T-cell (primary cell): ENCODE results near the gene MLXIPL. TPM values are rescaled to one million over a fixed set of nuclear protein-coding genes. Genes with fewer than 3 reads are reported as not detected.
"Not testable (repeated sequence)": the region's sequence is repeated elsewhere in the genome, so short reads cannot be mapped to it uniquely, and the experiment has no call there.

ENCODE experiments used
- ATAC-seq, 4 experiments: fragments of 200-7000 bp in 3 of 4; fragments of 150-1000 bp in 1 of 4; cut with Tn5 transposase; replicated peaks in 1 of 4; 1 replicate in 3 of 4; 2 replicates in 1 of 4; pipeline ENCODE4 v1.10.0; 2021; ENCODE audit warnings: moderate library complexity in 3 of 4, mild to moderate bottlenecking in 2 of 4, moderate number of reproducible peaks in 1 of 4
- CTCF ChIA-PET, 2 donors: fragments of 300-600 bp; sonication (Branson Sonifier 250); formaldehyde crosslinking; loops; one replicate each; lab custom pipeline; 2022; ENCODE audit warnings: antibody characterized with exemption in 2 of 2; lab: Charles Lee
- POLR2A ChIA-PET, 2 donors: fragments of 300-600 bp; sonication (Branson Sonifier 250); formaldehyde crosslinking; loops; one replicate each; lab custom pipeline; 2022; ENCODE audit warnings: antibody characterized with exemption in 2 of 2; lab: Charles Lee
- DNase-seq, 35 experiments: peaks; one replicate each; pipeline versions ENCODE4 v3.0.0 to v3.0.0-alpha.2; 2013 to 2023
- H3K27ac ChIP-seq: one replicate; pipeline ENCODE4 v1.5.1; 2013; ENCODE audit warnings: low read length
- H3K27me3 ChIP-seq, 2 experiments: replicated peaks in 1 of 2; 1 replicate in 1 of 2; 2 replicates in 1 of 2; pipeline versions ENCODE4 v1.6.1 to v1.7.0; 2013; ENCODE audit warnings: low read length in 1 of 2, mixed read lengths in 1 of 2; ENCODE audit not compliant: control insufficient read depth in 2 of 2, insufficient read depth in 2 of 2; ENCODE audit errors: extremely low read depth in 1 of 2
- H3K36me3 ChIP-seq, 2 donors: 1 replicate in 1 of 2; 2 replicates in 1 of 2; pipeline versions ENCODE4 v1.6.1 to v1.7.0; 2013; ENCODE audit warnings: low read length in 1 of 2; ENCODE audit not compliant: control insufficient read depth in 2 of 2, insufficient read depth in 1 of 2; ENCODE audit errors: extremely low read depth in 1 of 2
- H3K4me1 ChIP-seq, 2 experiments: 1 replicate in 1 of 2; 2 replicates in 1 of 2; pipeline versions ENCODE4 v1.6.1 to v1.7.0; 2013; ENCODE audit warnings: low read length in 2 of 2, mixed read lengths in 1 of 2; ENCODE audit not compliant: insufficient read depth in 2 of 2, control insufficient read depth in 1 of 2; ENCODE audit errors: extremely low read depth in 1 of 2
- H3K4me3 ChIP-seq, 2 donors: 1 replicate in 1 of 2; 2 replicates in 1 of 2; pipeline versions ENCODE4 v1.5.1 to v1.7.0; 2013; ENCODE audit warnings: mild to moderate bottlenecking in 2 of 2, low read length in 1 of 2, moderate library complexity in 1 of 2; ENCODE audit not compliant: control insufficient read depth in 1 of 2; ENCODE audit errors: extremely low read depth in 1 of 2
- H3K9me3 ChIP-seq: 2 replicates; pipeline ENCODE4 v1.7.0; 2013
- H3K27ac Mint-ChIP-seq, 2 donors: one replicate each; pipeline ENCODE4 v1.8.0; 2020 to 2021; ENCODE audit warnings: mild to moderate bottlenecking in 2 of 2, mixed read lengths in 2 of 2
- H3K27me3 Mint-ChIP-seq, 2 donors: one replicate each; pipeline ENCODE4 v1.8.0; 2021 to 2022; ENCODE audit warnings: mixed read lengths in 2 of 2
- H3K36me3 Mint-ChIP-seq: one replicate; pipeline ENCODE4 v1.8.0; 2021; ENCODE audit warnings: mixed read lengths
- H3K4me1 Mint-ChIP-seq, 3 donors: one replicate each; pipeline ENCODE4 v1.8.0; 2020 to 2022; ENCODE audit warnings: mixed read lengths in 3 of 3, mild to moderate bottlenecking in 1 of 3
- H3K4me3 Mint-ChIP-seq, 3 donors: one replicate each; pipeline ENCODE4 v1.8.0; 2020 to 2022; ENCODE audit warnings: mild to moderate bottlenecking in 3 of 3, mixed read lengths in 3 of 3, moderate library complexity in 3 of 3
- H3K9me3 Mint-ChIP-seq, 3 donors: one replicate each; pipeline ENCODE4 v1.8.0; 2020 to 2022; ENCODE audit warnings: mixed read lengths in 3 of 3
- WGBS: methylation state at CpG from one replicate; pipeline ENCODE4 v1.1.5; 2013; ENCODE audit warnings: missing lambda C conversion rate; ENCODE audit not compliant: insufficient coverage; 5-methylcytosine and 5-hydroxymethylcytosine counted together
- total RNA-seq, 35 experiments: library from RNA in 6 of 35; stranded (reverse) in 6 of 35; fragments of 120-200 nt in 1 of 35; gene quantifications; one replicate each; pipeline versions ENCODE4 v1.2.1 to v1.2.4 and lab custom pipeline; 2013 to 2026

The MLXIPL gene
- total RNA-seq, 5 donors from 2014 or later (not counting 1 experiment from before 2014, with no cell fraction given): 0.30 to 0.95 (median 0.58) TPM; not detected in 2

DNA sequence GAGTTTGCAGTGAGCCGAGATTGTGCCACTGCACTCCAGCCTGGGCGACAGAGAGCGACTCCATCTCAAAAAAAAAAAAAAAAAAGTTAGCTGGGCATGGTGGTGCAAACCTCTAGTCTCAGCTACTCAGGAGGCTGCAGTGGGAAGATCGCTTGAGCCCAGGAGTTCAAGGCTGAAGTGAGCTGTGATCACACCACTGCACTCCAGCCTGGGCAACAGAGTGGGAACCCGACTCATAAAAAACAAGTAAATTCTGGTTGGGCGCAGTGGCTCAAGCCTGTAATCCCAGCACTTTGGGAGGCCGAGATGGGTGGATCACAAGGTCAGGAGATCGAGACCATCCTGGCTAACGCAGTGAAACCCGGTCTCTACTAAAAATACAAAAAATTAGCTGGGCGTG lies 4.9 kb downstream of the MLXIPL start:
- 92% methylated on average over 4 of the region's 11 CpGs for WGBS
- Mint-ChIP-seq H3K27me3 (peaks cover 26 to 45% of the 10 kb centered on the region in 2 donors), H3K4me1 (peaks cover 4 to 10% (median 8%) of the 10 kb centered on the region in 3 donors)
- Histone ChIP-seq H3K4me1 (peaks cover 0 to 16% of the 10 kb centered on the region in 2 experiments), H3K27me3 (peaks cover 4 to 55% of the 10 kb centered on the region in 2 experiments)
- H3K27ac ChIP-seq, CTCF ChIA-PET, DNase-seq, ATAC-seq, H3K4me3 Mint-ChIP-seq, H3K9me3 Mint-ChIP-seq, H3K9me3 ChIP-seq, H3K27ac Mint-ChIP-seq, H3K36me3 ChIP-seq, H3K4me3 ChIP-seq, H3K36me3 Mint-ChIP-seq: not testable (repeated sequence)
- POLR2A ChIA-PET: interaction anchor here in 1 of 2 donors (0.7 kb wide), 1 partner anchor 27 kb away, joined by 8 read pairs; no protein-coding TSS in a partner anchor

- Mint-ChIP-seq H3K36me3 (no peaks in the 10 kb centered on the region), H3K9me3 (no peaks in the 10 kb centered on the region), H3K27ac (no peak overlapping the region), H3K27me3 (peaks cover 27 to 50% of the 10 kb centered on the region in 2 donors), H3K4me1 (peaks cover 4 to 8% (median 5%) of the 10 kb centered on the region in 3 donors), H3K4me3 (no peak overlapping the region)
- no peaks in the 10 kb centered on the region for H3K36me3 ChIP-seq
- ChIA-PET CTCF (no interaction called here), POLR2A (interaction anchor here in 1 of 2 donors (0.7 kb wide), 1 partner anchor 28 kb away, joined by 8 read pairs; no protein-coding TSS in a partner anchor)
- H3K4me1 ChIP-seq: peaks cover 0 to 8% of the 10 kb centered on the region in 2 experiments
- no peak overlapping the region for H3K4me3 ChIP-seq
- no peaks in the 10 kb centered on the region for H3K9me3 ChIP-seq
- peaks cover 4 to 55% of the 10 kb centered on the region in 2 experiments for H3K27me3 ChIP-seq
- DNase-seq (no peak), ATAC-seq (no peak)
- H3K27ac ChIP-seq: no peak overlapping the region
- WGBS: 67% methylated on average over 2 of the region's 4 CpGs
Measured at GRCh38 chr7:73618538-73618937, 5.8 kb downstream of the MLXIPL start.

DNA sequence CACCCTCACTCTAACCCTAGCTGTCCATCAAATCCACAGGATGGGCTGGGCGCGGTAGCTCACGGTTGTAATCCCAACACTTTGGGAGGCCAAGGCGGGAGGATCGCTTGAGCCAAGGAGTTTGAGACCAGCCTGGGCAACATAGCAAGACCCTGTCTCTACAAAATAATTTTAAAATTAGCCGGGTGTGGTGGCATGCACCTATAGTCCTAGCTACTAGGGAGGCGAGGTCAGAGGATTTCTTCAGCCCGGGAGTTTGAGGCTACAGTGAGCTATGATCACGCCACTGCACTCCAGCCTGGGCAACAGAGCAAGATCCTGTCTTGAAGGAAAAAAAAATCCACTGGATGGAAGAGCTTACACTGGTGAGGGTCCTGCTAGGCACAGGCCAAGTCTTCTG lies 6.8 kb downstream of the MLXIPL start:
- not testable (repeated sequence) for H3K4me1 Mint-ChIP-seq, H3K4me3 Mint-ChIP-seq, H3K27ac Mint-ChIP-seq, H3K27ac ChIP-seq, H3K9me3 Mint-ChIP-seq, DNase-seq, H3K36me3 ChIP-seq, H3K36me3 Mint-ChIP-seq, H3K4me1 ChIP-seq, H3K4me3 ChIP-seq, ATAC-seq, H3K9me3 ChIP-seq
- WGBS: 88% methylated on average over 6 of the region's 9 CpGs
- POLR2A ChIA-PET: interaction anchor here in 1 of 2 donors (0.6 kb wide), 1 partner anchor 247 kb away, joined by 6 read pairs; no protein-coding TSS in a partner anchor
- H3K27me3 ChIP-seq: peaks cover 4 to 55% of the 10 kb centered on the region in 2 experiments
- CTCF ChIA-PET: interaction anchor here (0.8 to 1.0 kb wide), 2 partner anchors 11 to 23 kb away, joined by 3 to 7 read pairs; no protein-coding TSS in a partner anchor
- H3K27me3 Mint-ChIP-seq: peaks cover 24 to 52% of the 10 kb centered on the region in 2 donors

- WGBS: 47% methylated on average over 3 of the region's 4 CpGs
Measured at GRCh38 chr7:73615886-73616285, 8.4 kb downstream of the MLXIPL start.

GRCh38 chr7:73614937-73615336 lies 9.4 kb downstream of the MLXIPL start:
- H3K36me3 ChIP-seq, H3K4me3 ChIP-seq, H3K9me3 ChIP-seq, H3K27ac ChIP-seq, ATAC-seq, DNase-seq, POLR2A ChIA-PET, H3K36me3 Mint-ChIP-seq, H3K27ac Mint-ChIP-seq, H3K4me3 Mint-ChIP-seq, H3K4me1 ChIP-seq, H3K9me3 Mint-ChIP-seq, H3K4me1 Mint-ChIP-seq: not testable (repeated sequence)
- 84% methylated on average over 10 of the region's 10 CpGs for WGBS
- CTCF ChIA-PET: interaction anchor here in 1 of 2 donors (0.7 kb wide), 1 partner anchor 31 kb away, joined by 4 read pairs; no protein-coding TSS in a partner anchor
- H3K27me3 Mint-ChIP-seq: peaks cover 25 to 52% of the 10 kb centered on the region in 2 donors
- H3K27me3 ChIP-seq: peaks cover 4 to 66% of the 10 kb centered on the region in 2 experiments

More at GRCh38 chr7:73615886-73616285, 8.4 kb downstream of the MLXIPL start:
- Histone ChIP-seq H3K36me3 (no peaks in the 10 kb centered on the region), H3K27me3 (peaks cover 4 to 61% of the 10 kb centered on the region in 2 experiments), H3K27ac (no peak overlapping the region), H3K4me1 (no peaks in the 10 kb centered on the region), H3K4me3 (no peak overlapping the region), H3K9me3 (no peaks in the 10 kb centered on the region)
- no peak for ATAC-seq
- Mint-ChIP-seq H3K4me1 (no peaks in the 10 kb centered on the region), H3K27me3 (peaks cover 20 to 46% of the 10 kb centered on the region in 2 donors), H3K27ac (no peak overlapping the region), H3K9me3 (no peaks in the 10 kb centered on the region), H3K4me3 (no peak overlapping the region), H3K36me3 (no peaks in the 10 kb centered on the region)
- CTCF ChIA-PET: interaction anchor here in 1 of 2 donors (0.6 kb wide), 1 partner anchor 9 kb away, joined by 3 read pairs; no protein-coding TSS in a partner anchor
- no peak for DNase-seq
- POLR2A ChIA-PET: no interaction called here

GRCh38 chr7:73613954-73614735 lies 10.2 kb downstream of the MLXIPL start:
- no peak overlapping the region for H3K27ac Mint-ChIP-seq

More at GRCh38 chr7:73613954-73614735, 10.2 kb downstream of the MLXIPL start:
- CTCF ChIA-PET: interaction anchor here in 1 of 2 donors (0.6 to 0.7 kb wide), 2 partner anchors 32 to 115 kb away, joined by 3 to 4 read pairs; no protein-coding TSS in a partner anchor
- ATAC-seq: no peak
- Histone ChIP-seq H3K4me1 (no peaks in the 10 kb centered on the region), H3K36me3 (no peaks in the 10 kb centered on the region), H3K27ac (no peak overlapping the region), H3K4me3 (no peak overlapping the region), H3K9me3 (no peaks in the 10 kb centered on the region), H3K27me3 (peaks cover 4 to 71% of the 10 kb centered on the region in 2 experiments)
- Mint-ChIP-seq H3K27me3 (peaks cover 29 to 53% of the 10 kb centered on the region in 2 donors), H3K4me3 (no peak overlapping the region), H3K4me1 (no peaks in the 10 kb centered on the region), H3K36me3 (no peaks in the 10 kb centered on the region), H3K9me3 (no peaks in the 10 kb centered on the region)
- DNase-seq: no peak
- POLR2A ChIA-PET: no interaction called here
- 85% methylated on average over 6 of the region's 14 CpGs for WGBS
